OCI-LY3 (cell line): Measurements from ENCODE around the gene API5.

Experiments used
- EZH2phosphoT487 ChIP-seq: fragments of 200-600 bp; shearing (Covaris generic); IDR thresholded peaks from 2 replicates; pipeline ENCODE4 v1.6.1; 2018; ENCODE audit warnings: antibody characterized with exemption, mixed run types, low read depth
- TF ChIP-seq, protein P1 (sequence below): fragments of 200-600, 300-600 bp; sonication (generic); IDR thresholded peaks from 2 replicates; pipeline ENCODE4 v1.5.1; 2014; ENCODE audit warnings: antibody characterized with exemption, low read length, low read depth

DNA sequence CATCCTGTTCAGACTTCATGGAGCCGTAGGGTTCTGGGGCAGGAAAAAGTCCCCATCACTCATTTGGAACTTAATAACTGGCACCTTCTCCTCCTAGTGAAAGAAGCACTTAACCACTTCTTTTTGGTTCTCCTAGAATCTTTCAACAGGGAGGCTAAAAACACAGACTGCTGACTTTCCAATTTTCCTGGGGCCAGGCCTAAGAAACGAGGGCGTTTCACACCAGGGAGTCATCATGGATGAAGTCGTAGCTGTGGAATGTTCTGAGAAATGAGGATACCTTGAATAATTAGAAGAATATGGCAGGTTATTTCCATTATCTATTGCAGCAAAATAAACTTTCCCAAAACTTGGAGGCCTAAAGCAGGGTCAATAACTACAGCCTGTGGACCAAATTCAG, 26.0 kb upstream of the API5 start:
- TF ChIP-seq, protein P1, sequence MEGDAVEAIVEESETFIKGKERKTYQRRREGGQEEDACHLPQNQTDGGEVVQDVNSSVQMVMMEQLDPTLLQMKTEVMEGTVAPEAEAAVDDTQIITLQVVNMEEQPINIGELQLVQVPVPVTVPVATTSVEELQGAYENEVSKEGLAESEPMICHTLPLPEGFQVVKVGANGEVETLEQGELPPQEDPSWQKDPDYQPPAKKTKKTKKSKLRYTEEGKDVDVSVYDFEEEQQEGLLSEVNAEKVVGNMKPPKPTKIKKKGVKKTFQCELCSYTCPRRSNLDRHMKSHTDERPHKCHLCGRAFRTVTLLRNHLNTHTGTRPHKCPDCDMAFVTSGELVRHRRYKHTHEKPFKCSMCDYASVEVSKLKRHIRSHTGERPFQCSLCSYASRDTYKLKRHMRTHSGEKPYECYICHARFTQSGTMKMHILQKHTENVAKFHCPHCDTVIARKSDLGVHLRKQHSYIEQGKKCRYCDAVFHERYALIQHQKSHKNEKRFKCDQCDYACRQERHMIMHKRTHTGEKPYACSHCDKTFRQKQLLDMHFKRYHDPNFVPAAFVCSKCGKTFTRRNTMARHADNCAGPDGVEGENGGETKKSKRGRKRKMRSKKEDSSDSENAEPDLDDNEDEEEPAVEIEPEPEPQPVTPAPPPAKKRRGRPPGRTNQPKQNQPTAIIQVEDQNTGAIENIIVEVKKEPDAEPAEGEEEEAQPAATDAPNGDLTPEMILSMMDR = no peak
- TF ChIP-seq EZH2phosphoT487 = no peak
